IPS DF 4.7 (cell line): Measurements from ENCODE around the gene CDH22.

Experiments
- DNase-seq: peaks from one replicate; pipeline ENCODE4 v3.0.0-alpha.2; 2013; ENCODE audit warnings: low spot score; ENCODE audit errors: extremely low read depth

Gene CDH22

DNA sequence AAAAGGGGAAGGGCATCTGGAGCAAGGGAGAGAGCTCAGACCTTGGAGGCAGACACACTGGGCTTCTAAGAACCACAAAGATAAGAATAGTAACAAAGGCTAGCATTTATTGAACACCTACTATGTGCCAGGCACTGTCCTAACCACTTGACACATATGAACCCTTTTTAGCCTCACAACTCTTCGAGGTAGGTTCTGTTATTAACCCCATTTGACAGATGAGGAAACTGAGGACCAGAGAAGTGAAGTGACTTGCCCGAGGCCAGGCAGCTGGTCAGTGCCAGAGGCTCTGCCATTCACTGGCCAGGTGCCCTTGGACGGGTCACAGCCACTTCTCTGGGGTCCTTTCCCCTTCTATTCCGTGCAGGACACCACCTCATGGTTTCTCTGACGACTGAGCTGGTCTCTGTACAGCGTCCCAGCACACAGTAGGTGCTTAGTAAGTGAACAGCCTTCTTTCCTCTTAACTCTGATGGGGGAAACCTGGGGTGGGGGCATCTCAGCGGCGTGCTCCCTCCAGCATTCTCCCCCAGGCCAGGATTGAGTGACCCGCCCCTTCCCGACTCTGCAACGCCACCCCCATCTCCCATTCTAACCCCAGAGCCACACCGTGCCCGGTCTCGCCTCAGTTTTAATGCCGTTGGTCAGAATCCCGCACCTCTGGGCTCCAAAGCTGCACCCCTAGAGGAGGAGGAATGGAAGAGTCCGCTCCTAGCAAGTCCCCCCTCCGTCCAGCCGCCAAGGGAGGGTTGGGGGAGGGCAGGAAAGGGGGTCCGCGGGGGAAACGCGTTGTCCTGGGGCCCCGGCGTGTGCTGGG is 134.4 kb downstream of the CDH22 start:
- no peak for DNase-seq

GRCh38 chr20:46172961-46173536 is 135.2 kb downstream of the CDH22 start:
- no peak for DNase-seq

DNA sequence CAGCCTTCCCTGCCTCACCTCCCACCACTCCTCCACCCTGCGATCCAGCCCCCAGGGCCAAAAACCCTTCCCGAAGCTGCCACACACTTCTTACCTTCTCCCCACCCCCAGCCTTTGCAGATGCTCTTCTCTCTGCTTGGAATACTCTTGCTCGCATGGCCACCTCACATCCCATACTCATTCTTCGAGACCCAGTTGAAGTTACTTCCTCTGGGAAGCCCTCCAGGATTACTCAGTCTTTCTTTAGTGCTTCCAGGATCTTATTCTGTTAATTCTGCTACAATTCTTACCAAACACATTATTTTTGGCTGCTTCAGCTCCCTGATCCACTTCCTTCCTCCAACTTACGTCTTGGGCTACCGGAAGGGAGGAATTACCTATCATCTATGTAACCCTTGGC is 135.8 kb downstream of the CDH22 start:
- DNase-seq: no peak

DNA sequence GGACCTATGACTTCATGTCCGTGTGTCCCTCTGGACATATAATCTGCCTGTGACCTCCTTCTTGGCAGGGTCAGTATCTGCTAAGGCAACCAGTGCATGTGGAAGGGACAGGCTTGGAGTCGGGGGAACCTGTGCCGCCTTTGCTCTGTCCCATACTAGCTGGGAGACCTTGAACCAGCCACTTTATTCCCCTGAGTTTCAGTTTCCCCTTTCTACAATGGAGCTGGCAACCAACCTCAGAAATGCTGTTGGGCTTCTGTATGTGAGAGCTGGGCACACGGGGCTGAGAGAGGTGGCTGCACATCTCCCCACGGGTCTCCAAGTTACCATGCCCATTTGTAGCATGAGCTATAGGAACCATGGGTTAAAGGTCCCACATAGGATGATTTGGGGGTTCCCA is 136.4 kb downstream of the CDH22 start:
- no peak for DNase-seq

DNA sequence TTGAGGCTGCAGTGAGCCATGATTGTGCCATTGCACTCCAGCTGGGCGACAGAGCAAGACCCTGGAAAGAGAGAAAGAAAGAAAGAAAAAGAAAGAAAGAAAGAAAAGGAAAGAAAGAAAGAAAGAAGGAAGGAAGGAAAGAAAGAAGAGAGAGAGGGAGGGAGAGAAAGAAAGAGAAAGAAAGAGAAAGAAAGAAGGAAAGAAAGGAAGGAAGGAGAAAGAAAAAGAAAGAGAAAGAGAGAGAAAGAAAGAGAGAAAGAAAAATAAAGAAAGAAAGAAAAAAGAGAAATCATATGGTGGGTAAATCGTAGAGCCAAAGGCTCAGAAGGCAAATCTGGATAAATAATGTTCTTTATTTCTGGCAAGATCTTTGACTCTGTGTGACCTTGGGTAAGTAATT is 136.8 kb downstream of the CDH22 start:
- DNase-seq: no peak

GRCh38 chr20:46169245-46170171 is 138.8 kb downstream of the CDH22 start:
- no peak for DNase-seq

GRCh38 chr20:46168438-46168837 is 139.9 kb downstream of the CDH22 start:
- DNase-seq: no peak

- DNase-seq: no peak
Measured at GRCh38 chr20:46167080-46167479, 141.2 kb downstream of the CDH22 start.

GRCh38 chr20:46164254-46164653 is 144.0 kb downstream of the CDH22 start:
- DNase-seq: no peak

DNA sequence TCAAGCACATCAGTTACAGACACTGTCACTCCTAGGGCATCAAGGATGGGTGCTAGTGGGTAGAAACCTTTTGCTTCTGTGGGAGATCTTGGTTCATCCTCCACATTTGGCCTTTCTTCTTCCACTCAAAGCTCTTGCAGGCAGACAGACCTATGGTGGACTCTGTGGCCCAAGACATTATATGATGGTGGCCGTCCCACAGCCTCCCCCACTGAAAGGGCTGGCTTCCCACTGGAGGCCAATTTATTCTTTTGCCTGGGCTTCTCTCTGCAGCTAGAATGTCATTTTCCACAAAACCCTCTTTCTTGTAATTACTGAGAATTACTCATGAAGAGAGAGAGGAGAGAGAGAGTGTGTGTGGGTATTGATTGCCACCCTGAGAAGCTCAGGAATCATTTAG is 146.4 kb downstream of the CDH22 start:
- DNase-seq: no peak

DNA sequence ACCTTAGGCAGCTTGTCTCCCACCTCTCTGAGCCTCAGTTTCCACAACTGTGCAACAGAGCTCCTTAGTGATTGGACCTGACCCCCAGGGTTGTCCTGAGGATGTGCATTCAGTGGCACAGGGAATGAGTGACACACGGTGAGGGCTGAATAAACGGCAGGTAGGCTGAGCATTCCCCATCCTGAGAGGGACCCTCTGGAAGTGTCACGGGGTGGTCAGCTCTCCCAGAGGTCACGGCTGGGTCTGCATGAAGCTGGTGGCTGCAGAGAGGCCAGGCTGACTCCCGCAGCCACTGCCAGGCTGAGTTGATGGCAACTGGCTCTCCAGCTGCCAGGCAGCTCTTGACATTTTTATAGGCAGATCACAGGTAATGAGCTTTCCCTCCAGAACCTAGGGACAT is 147.6 kb downstream of the CDH22 start:
- no peak for DNase-seq

DNA sequence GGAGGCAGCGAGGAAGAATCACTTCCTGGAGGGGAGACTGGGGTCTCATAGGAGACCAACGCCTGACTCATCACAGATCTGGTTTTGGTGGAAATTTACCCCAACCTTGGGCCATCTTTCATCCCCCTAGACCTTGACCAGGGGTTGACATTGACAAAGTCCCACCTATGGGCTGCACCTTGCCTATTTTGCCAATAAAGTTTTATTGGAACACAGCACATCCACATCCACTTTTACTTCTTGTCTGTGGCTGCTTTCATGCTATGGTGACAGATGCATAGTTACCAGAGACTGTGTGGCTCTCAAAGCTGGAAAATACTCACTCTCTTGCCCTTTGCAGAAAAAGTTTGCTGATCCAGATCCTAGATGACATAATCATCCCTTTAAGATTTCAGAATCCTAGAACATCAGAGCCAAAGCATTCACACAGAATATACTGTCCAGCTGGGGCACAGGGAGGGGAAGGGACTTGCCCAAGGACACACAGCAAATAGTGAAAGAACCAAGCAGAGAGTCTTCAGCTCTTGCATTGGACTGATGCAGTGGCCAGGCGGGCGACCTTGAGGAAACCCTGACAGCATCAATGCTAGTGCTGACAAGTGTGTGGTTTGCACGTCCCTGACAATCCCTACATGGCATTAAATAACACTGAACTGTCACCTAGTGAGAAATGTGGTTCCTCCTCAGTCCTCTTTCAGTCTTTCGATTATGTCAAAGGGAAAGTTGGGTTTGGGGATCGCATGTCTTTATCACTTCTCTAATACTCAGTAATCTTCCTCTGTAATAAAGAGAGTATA is 149.0 kb downstream of the CDH22 start:
- DNase-seq: no peak

- no peak for DNase-seq
Measured at GRCh38 chr20:46158476-46158987, 149.8 kb downstream of the CDH22 start.

DNA sequence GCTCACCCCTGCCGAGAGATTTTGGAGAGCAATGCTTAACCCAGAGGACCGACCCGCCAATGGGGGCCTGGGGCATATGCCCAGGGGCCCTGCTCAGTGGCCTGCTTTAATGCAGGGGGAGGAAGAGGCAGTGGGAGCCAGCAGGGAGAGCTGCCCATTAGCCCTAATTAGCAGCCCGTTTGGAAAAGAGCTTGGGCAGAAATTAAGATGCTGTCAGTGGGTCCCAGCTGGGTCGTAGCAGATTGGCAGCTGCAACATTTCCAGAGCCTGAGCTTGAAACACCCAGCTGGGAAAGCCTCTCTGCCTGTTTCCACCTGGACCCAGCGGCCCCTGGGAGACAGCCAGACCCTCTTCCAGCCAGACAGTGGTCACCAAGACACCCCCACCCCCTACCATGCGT is 150.7 kb downstream of the CDH22 start:
- DNase-seq: no peak

- DNase-seq: no peak
Measured at GRCh38 chr20:46157076-46157592, 151.2 kb downstream of the CDH22 start.

DNA sequence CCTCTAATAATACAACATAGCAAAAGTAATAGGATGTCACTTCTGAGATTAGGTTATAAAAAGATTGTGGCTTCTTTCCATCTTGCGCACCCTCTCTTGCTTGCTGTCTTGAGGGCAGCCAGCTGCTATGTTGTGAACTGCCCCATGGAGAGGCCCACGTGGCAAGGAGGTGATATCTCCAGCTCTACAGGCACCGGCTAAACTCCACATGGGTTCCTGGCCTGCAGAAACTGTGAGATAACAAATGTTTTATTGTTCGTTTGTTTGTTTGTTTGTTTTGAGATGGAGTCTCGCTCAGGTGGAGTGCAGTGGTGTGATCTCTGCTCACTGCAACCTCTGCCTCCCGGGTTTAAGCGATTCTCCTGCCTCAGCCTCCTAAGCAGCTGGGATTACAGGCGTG is 152.2 kb downstream of the CDH22 start:
- no peak for DNase-seq

DNA sequence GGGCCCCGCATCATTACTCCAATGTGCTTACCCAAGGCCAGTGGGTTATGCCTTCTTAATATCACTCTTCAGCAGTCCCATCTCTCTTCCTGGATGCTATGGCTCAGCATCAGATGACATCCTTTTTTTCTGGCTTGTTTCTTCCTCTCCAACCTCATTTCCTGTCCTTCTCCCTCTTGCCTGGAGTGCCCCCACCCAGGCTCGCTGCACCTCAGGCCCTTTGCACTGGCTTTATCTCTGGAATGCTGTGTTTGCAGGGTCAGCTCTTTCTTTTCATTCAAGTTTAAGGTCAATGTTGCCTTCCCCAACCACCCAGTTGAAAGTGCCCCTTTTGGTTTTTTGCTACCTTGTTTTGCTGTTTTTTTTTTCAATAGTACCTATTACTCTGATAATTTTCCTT is 153.5 kb downstream of the CDH22 start:
- no peak for DNase-seq

DNA sequence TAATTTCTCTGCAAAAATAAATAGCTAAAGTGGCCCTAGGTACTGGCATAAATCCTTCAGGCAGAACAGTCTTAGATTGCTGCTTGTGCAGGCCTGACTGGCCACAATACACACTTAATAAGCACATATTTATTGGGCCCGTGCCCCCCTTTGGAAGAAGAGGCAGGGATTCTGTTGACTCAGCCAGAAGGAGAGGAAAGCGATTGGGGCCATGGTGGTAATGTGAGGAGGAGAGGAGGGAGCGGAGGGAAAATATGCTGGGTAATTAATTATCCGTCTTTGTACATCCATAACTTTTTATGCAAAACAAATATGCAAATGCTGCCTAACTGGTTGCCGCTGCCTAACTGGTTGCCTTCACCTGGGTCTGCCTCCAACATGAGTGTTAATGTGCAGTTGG is 154.0 kb downstream of the CDH22 start:
- DNase-seq: no peak

DNA sequence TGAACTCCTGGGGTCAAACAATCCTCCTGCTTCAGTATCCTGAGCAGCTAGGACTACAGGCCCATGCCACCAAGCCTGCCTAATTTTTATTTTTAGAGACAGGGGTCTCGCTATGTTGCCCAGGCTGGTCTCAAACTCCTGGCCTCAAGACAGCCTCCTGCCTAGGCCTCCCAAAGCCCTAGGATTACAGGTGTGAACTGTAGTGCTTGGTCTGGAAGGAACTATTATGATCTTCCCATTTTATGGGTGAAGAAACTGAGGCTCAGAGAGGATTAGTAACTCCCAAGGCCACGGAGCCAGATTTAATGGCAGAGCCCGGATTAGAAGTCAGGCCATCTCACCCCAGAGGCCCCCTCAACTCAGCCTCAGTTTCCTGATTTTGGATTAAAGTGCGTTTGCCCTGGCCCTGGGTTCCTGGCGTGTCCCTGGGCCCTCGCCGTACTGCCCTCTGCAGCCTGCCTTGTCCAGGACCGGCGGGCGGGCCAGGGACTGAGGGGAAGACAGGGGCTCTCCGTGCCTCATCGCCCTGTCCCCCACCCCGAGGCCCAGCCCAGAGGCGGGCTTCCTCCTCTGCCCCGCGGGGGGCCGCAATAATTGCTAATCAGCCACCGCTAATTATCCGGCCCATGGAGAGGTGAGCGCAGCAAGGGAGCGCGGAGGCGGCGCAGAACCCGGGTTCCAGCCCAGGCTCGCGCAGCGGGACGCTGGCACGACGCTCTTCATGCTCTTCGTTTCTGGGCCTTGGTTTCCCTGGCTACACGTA is 155.3 kb downstream of the CDH22 start:
- DNase-seq: no peak

- DNase-seq: no peak
Measured at GRCh38 chr20:46151936-46152335, 156.4 kb downstream of the CDH22 start.
